HG03342 (cell line): Measurements from ENCODE around the gene OXLD1.

Experiments used
- ATAC-seq: cut with Tn5 transposase; IDR thresholded peaks from one replicate; pipeline ENCODE4 v1.9.1; 2021; ENCODE audit warnings: mild to moderate bottlenecking, moderate library complexity; ENCODE audit not compliant: unreplicated experiment

Gene OXLD1

DNA sequence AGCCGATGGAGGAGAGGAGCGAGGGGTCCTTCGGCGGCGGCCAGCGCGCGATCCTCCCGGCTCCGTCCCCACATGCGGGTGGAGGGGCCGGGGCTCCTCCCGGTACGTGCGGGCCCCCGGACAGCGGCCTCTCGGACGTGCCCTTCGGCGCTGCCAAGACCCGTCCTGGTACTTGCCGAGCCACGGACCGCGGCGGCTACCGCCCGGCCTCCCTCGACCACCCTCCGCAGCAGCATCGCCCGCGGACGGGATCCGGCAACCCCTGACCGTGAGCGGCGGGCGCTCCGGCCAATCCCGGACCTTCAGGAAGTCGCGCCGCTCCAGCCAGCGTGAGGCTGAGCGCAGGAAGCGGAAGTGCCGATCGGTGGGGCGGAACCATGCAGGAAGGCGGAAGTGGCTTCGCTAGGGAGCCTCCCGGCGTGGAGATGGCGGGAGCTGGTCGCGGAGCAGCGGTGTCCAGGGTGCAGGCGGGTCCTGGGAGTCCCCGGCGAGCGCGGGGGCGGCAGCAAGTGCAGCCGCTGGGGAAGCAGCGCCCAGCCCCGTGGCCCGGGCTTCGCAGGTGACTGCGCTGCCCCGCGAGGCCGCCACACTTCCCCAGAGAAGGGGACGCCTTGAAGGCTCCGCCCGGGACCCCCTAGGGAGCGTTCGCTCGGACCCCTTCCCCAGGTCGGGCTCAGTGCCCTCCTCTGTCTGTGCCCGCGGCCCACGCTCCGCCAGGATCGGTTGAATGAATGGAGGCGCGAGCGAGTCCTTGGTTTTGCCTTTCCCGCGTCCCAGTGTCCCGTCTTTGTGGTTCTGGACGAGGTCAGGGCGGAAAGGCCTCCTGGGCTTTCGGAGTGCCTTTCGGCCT lies at the start of gene OXLD1, which contains the start of gene CCDC137:
Gene OXLD1, minus strand, starts transcription at position 264 of the 850 bp plus-strand sequence. Its CDS starts 28 bp downstream, at position 236.
Gene CCDC137, plus strand, starts transcription at position 396 of the 850 bp plus-strand sequence. Its CDS starts 30 bp downstream, at position 426.
- ATAC-seq = peak; percentile 89

GRCh38 chr17:81715107-81715871 lies 48.9 kb upstream of the OXLD1 start:
- no peak for ATAC-seq

- no peak for ATAC-seq
Measured at GRCh38 chr17:81714412-81715106, 48.2 kb upstream of the OXLD1 start.

- ATAC-seq = no peak
Measured at GRCh38 chr17:81713556-81714411, 47.4 kb upstream of the OXLD1 start.

DNA sequence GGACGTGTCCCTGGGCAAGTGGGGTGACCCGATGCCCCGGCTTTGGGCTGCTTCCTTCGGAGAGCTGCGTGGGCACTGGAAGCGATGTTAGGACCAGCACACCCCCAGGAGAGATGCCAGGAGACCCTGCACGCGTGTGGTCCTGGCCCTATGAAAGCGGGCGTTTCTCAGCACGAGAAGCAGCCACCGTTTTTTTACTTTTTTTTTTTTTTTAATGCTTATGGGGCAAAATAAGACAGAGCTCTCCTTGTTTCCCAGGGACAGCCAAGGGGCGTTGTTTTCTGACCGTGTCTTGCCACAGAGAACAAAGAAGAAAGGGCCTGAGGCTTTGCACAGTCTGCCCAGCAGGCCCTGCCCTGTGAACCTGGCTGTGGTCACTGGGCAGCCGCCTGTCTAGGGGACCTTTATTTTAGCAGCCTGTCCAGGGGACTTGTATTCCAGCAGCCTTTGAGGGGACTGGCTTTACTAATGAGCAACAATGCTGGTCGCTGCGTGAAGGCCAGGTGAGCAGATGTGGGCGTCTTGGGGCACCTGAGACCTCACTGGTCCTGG lies 46.7 kb upstream of the OXLD1 start:
- no peak for ATAC-seq

- no peak for ATAC-seq
Measured at GRCh38 chr17:81712468-81713003, 46.1 kb upstream of the OXLD1 start.

GRCh38 chr17:81711814-81712467 lies 45.5 kb upstream of the OXLD1 start, which contains the start of gene SLC25A10:
SLC25A10 (plus strand) TSS chr17:81712284; CDS start chr17:81712427, 143 bp downstream.
- ATAC-seq = peak; percentile 70

DNA sequence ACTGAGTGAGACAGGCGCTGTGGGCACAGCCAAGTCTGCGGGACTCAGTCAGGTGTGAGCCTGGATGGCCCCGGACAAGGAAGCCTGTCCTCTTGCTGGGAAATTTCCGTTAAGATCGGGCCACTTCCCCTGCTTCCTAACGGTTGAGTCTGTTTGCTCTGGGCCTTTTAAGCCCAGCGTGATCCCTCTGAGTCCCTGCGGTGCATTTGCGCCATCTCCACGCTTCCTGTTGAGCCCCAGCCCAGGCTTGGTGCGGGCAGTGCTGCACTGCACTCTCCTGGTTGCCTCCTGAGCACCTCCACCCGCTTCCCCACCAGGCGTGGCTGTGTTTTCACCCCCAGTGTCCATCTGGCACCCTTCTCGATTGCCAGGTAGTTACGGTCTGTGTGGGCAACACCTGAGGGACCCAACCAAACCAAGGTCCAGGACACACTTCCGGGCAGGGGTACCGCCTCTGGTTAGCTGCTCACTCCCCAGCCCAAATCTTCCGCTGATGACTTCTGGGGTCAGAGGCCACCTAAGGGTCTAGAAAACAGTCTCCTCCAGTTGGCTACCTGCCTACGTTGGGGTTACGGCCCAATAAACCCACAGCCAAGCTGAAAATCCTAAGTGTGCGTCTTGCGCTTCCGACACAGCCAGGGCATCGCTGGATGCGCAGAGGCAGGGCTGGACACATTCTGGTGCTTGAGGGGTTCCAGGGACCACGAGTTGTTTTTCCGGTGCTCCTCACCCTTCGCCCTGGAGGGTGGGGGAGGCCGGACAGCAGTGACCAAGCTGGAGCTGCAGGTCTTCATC lies 44.3 kb upstream of the OXLD1 start:
- ATAC-seq = no peak

GRCh38 chr17:81708739-81709185 lies 42.4 kb upstream of the OXLD1 start:
- ATAC-seq = no peak

DNA sequence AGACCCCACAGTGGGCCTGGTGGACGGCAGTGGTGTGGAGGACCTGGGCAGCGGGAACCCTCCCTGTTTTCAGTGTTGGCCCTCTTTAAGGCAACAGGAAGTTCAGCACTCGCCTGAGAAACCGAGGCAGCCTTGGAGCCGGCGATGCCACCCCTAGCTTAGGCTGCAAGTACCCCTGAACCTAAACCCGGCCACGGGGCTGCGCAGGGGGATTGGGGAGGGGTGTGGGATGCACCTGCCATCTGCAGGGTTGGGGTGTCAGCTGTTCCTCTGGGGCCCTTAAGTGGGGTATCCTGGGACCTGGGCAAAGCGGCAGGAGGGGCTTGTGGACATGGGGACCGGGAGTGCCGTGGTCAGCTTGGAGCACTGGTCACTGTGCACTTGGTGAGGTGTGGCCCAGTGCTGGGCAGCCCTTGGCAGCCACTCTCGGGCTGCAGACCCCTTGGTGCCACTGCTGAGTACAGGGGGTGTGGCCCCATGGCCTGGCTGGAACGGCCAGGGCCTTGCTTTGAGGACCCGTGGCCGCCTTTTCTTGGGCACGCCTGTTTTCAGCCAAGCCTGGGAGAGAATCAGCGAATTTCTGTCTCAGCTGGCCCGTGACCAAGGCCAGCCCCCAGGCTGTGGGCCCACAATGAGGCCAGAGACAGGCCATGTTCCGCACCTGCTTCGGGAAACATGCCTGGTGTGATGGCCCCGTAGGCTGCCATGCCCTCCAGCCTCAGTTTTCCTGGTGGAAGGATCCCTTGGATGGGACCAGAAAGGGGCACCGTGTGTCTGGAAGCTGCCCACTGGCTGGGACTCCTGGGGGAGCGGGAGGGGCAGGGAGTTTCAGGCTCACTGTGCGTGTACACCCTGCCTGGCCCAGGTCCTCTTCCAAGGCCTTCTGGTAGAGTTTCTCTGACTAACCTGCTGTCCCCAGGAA lies 41.6 kb upstream of the OXLD1 start:
- ATAC-seq = no peak

DNA sequence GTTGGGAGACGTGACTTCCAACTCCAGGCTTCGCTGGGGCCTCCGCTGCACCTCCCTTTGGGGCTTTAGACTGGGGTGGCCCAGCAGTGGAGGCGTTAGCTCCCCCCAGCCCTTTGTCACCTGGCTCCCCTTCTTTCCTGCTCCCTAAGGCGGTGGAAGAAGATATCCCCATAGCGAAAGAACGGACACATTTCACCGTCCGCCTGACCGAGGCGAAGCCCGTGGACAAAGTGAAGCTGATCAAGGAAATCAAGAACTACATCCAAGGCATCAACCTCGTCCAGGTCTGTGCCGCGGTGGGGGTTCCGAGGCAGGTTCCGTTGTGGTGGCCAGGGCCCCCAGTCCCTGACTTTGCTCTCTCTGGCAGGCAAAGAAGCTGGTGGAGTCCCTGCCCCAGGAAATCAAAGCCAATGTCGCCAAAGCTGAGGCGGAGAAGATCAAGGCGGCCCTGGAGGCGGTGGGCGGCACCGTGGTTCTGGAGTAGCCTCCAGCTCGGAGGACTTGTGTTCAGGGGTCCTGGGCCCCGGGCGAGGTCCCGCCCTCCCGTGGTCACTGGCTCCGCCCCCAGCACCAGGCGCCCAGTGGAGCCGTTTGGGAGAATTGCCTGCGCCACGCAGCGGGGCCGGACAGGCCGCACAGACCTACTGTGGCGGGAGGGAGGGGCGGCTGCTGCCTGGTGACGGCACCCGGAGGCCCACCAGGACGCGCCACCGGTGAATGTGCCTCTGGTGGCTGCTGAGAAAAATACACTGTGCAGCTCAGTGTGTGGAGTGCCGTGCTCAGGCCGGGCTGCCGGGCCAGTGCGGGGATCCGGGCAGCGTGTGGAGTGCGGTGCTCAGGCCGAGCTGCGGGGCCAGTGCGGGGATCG lies 40.6 kb upstream of the OXLD1 start:
- no peak for ATAC-seq

- no peak for ATAC-seq
Measured at GRCh38 chr17:81706232-81706611, 39.8 kb upstream of the OXLD1 start.

- no peak for ATAC-seq
Measured at GRCh38 chr17:81705518-81706231, 39.3 kb upstream of the OXLD1 start.

DNA sequence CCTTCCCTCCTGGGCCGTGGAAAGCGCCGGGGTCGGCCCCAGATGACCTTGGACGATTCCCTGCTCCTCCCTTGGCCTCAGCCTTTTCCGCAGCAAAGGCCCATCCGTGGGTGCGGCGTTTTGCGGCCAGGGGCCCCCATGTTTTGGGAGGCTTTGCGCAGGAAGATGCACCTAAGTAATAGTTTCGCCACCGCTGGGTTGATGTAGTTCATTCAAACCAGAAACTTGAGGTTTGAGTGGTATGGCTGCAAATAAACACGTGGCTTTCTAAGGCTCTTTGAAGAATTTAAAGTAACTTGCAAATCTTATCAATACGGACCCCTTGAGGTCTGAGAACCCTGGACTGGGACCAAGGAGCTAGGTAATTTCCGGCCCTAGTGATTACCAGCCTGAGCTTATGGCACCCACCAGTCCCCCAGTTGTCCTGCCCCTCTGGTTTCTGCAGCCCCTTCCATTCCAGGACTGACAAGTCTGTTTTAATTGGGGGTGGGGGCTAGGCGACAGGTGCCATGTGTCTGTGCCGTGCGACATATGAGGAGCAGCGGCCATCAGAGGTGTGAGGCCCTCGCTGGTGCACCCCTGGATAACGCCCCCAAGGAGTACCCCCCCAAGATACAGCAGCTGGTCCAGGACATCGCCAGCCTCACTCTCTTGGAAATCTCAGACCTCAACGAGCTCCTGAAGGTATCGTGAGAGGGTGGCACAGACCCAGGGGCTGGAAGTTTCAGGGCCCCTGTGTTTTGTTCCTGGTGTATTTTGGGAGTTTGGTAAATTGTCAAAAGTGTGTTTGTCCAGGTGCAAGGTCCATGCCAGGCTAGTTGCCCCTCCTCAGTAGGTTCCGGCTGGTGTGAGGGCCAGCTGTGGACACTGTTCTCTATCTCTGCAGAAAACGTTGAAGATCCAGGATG lies 37.6 kb upstream of the OXLD1 start:
- ATAC-seq = peak; percentile 15
